GDM1 (cell line): ENCODE results near the gene C19orf81.

ENCODE experiments used
- DNase-seq: peaks from one replicate; lab custom pipeline; 2025; lab: John Stamatoyannopoulos, UW

C19orf81 gene

DNA sequence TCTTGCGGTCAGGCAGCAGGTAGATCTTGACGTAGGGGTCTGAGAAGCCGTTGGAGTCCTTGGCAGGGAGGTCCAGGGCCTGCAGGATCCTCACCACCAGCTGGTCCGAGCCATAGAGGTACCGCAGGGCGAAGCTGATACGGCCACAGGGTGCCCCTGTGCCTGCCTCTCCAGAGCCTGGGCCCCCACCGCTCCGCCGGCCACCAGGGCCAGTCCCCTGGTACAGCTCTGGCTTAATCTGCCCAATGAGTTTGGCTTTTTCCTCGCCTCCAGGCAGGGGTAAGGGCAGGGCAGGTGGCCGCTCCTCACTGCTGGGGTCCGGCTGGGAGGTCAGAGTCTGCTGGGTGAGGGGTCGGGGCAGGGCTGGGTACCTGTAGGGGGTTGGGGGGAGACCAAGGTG is 19.4 kb upstream of the C19orf81 start:
- DNase-seq: no peak

DNA sequence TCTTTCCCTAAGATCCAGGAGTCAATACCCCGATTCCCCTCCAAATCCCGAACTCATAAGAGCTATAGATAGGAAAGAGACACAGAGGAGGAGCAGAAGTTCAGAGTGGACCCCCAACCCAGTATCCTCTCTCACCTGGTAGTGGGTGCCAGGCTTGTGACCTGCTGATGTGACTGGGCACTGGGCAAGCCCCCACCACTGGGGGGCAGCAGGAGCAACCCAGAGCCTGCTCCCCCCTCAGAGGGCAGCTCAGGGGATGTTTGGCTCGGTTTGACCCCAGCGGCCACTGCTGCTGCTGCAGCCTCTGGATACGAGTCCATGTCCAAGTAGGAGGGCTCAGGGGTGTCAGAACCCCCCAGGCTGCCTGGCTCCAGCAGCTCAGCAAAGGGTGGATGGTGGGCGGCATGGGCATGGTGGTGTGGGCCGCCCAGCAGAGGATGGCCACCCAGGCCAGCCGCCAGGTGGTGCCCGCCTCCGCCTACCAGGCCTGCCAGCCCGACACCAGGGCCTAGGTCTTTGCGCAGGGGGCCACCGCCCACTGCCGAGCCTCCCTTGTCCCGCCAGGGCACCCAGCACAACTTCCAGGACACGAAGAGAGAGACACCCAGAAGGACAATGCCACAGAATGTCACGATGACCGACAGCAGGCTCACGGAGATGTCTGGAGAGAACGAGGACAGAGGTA is 17.0 kb upstream of the C19orf81 start:
- DNase-seq: no peak

DNA sequence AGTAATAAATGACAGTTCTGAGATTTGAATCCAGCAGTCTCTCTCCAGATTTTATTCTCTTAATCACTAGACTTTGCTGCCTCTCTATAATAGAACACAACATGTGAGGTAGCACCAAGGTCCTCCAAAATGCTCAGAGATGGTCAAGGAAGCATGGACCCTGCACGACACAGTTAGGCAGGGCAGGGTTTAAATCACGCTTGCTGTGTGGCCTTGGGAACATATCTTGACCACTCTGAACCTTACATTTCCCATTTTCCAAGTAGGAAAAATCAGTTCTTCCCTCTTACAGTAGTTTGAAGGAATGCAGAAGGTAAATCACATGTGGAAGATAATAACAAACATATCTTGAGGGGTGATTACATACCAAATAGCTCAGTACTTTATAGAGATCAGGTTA is 15.9 kb upstream of the C19orf81 start:
- no peak for DNase-seq

GRCh38 chr19:50633973-50634372 is 15.3 kb upstream of the C19orf81 start:
- no peak for DNase-seq

- DNase-seq: no peak
These were observed 12.7 kb upstream of the C19orf81 start for GRCh38 chr19:50636317-50637085.

GRCh38 chr19:50638600-50638999 is 10.6 kb upstream of the C19orf81 start:
- DNase-seq: no peak

DNA sequence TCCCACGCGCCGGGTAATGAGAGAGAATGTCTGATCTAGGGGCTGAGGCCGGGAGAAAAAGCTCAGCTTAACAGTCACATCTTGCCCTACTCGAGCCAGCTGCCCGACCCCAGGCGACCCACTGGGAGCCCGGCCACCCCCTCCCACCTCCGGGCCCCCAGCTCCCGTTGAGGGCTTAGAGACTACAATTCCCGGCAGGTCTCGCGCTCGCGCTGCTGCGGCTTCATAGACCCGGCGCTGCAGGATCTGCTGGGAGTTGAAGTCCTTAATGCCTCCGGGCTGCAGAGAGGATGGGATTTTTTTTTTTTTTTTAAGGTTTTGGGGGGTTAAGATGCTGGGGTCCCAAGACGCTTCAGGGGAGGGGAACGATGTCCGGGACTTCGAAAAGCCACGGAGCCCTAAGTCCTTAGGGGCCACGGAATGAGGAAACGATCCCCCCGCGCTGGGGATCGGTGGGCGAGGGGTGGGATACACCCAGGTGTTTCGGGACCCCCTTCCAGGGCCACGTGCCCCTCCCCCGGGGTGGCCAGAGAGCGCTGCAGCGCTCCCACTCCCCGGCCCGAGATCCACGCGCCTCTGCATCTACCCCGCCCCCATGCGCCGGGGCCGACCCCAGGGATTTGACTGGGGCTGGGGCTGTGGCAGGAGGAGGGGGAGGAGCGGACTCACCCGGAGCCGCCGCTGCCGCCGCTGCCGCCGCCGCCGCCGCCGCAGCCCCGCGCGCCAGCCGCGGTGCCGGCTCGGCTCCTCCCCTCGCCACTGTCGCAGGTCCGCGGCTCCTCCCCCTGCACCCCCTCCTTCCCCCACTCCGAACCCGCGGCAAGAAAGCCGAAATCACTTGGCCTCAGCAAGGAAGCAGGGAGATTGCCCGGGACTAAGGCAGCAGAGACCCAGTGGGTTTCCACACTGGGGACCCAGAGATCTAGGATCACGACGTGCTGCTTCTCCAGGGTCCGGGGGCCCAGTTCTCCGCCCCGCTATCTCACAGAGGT is 9.8 kb upstream of the C19orf81 start, which contains the start of gene SYT3:
TSS of gene SYT3 (minus strand) at position 761 of the 992 bp plus-strand sequence. CDS start 2,470 bp downstream, outside the sequence.
- peak; percentile 3 for DNase-seq

GRCh38 chr19:50640368-50640767 is 8.9 kb upstream of the C19orf81 start:
- no peak for DNase-seq

GRCh38 chr19:50644315-50644915 is 4.8 kb upstream of the C19orf81 start:
- DNase-seq: no peak

DNA sequence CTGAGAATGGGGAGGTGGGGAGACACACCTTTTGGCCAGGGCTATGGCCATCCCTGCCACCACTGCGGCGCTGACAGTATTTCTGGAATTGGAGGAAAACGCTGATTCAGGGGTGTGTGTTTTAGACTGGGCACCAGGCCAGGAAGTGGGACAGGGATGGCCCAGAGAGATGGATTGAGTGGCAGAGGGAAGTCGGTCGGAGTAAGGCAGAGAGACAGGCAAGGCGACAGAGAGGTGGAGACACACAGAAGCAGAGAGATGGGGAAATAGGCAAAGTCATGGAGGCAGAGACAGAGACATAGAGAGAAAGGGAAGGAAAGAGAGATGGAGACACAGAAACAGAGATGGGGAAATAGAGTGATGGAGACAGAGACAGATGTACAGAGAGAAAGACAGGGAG is 4.1 kb upstream of the C19orf81 start:
- no peak for DNase-seq

GRCh38 chr19:50646074-50646807 is 3.0 kb upstream of the C19orf81 start:
- no peak for DNase-seq

GRCh38 chr19:50647879-50648615 is 1.2 kb upstream of the C19orf81 start:
- no peak for DNase-seq

DNA sequence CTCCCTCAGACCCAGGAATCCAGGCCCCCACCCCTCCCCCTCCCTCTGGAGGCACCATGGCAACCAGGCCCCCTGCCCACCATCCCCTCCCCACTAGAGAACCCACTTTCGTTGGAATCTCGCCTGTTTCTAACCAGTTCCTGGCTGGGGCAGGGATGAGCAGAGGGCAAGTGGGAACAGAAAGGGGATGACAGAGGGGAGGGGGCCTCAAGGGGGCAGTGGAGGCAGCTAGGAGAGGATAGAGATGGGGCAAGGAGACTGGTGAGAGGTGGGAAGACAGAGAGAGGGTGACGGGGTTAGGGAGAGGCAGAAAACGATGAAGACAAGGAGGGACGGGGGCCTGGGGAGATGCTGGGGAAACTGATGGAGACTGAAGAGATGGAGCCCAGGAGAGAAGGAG is 586 bp upstream of the C19orf81 start:
- no peak for DNase-seq

GRCh38 chr19:50651174-50651573 is 1.9 kb downstream of the C19orf81 start:
- DNase-seq: no peak

GRCh38 chr19:50652722-50653121 is 3.5 kb downstream of the C19orf81 start:
- no peak for DNase-seq

- no peak for DNase-seq
These were observed 5.6 kb downstream of the C19orf81 start for GRCh38 chr19:50654882-50655281.

- no peak for DNase-seq
These were observed 8.0 kb downstream of the C19orf81 start for GRCh38 chr19:50657222-50657669.

DNA sequence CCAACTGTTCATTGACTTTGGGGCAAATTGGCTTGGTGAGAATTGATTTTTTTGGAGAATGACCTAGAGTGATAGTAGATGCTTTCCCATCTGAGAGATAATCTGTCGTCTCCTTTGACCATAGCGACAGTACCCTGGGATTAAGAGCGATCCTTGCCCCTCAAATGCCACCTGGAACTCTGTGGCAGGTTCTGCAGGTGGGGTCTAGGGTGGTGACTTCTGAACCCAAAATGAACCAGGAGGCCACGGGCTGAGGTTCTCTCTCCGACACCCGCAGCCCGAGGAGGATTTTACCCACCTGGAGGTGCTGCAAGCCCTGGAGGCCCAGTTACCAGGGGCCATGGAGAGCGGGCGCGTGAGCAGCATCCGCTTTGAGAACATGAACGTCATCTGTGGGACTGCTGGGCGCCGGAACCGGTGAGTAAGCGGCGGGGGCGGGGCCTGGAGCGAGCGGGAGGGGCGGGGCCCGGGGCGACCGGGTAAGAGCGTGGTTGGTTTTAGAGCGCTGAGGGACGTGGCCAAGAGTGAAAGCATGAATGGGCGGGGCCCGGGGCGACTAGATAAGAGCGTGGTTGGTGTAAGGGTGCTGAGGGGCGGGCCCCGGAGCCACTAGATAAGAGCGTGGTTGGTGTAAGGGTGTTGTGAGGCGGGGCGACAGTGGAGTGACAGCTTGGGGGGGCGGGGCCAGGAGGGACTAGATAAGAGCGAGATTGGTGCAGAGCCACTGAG is 8.6 kb downstream of the C19orf81 start:
- peak; percentile 99 for DNase-seq

GRCh38 chr19:50658441-50659317 is 9.4 kb downstream of the C19orf81 start:
- DNase-seq: peak; percentile 91
